Glutamatergic neuron (in vitro differentiated cells): ENCODE results near the gene TLE1. TPM values are rescaled to one million over a fixed set of nuclear protein-coding genes. Genes with fewer than 3 reads are reported as not detected.
"Not testable (repeated sequence)": the region's sequence is repeated elsewhere in the genome, so short reads cannot be mapped to it uniquely, and the experiment has no call there.

Experiments
- DNase-seq: peaks from one replicate; pipeline ENCODE4 v3.0.0; 2022
- H3K27ac Mint-ChIP-seq: one replicate; pipeline ENCODE4 v1.8.0; 2020; ENCODE audit warnings: mild to moderate bottlenecking, mixed read lengths, inconsistent platforms; ENCODE audit not compliant: unreplicated experiment
- H3K27me3 Mint-ChIP-seq: one replicate; pipeline ENCODE4 v1.8.0; 2020; ENCODE audit warnings: mild to moderate bottlenecking, moderate library complexity, mixed read lengths, inconsistent platforms; ENCODE audit not compliant: unreplicated experiment
- H3K36me3 Mint-ChIP-seq: one replicate; pipeline ENCODE4 v1.8.0; 2020; ENCODE audit warnings: mild to moderate bottlenecking, mixed read lengths, inconsistent platforms; ENCODE audit not compliant: unreplicated experiment
- H3K4me1 Mint-ChIP-seq: one replicate; pipeline ENCODE4 v1.8.0; 2020; ENCODE audit warnings: mild to moderate bottlenecking, low read depth, mixed read lengths, inconsistent platforms; ENCODE audit not compliant: unreplicated experiment
- H3K4me3 Mint-ChIP-seq: one replicate; pipeline ENCODE4 v1.8.0; 2020; ENCODE audit warnings: mild to moderate bottlenecking, mixed read lengths, inconsistent platforms; ENCODE audit not compliant: unreplicated experiment
- H3K9me3 Mint-ChIP-seq: one replicate; pipeline ENCODE4 v1.8.0; 2020; ENCODE audit warnings: mild to moderate bottlenecking, moderate library complexity, mixed read lengths, inconsistent platforms; ENCODE audit not compliant: unreplicated experiment
- long read RNA-seq: library from polyadenylated mRNA; unstranded; transcript quantifications from one replicate; pipeline ENCODE4 v2.0.0, GENCODE V29; 2020; ENCODE audit not compliant: unreplicated experiment
- total RNA-seq: library from RNA; stranded (reverse); fragmentation: NEBNext Ultra II Directional; extraction: Animal tissue kit (Norgen Biotek cat#: 25700); gene quantifications from one replicate; pipeline ENCODE4 v1.2.1, GENCODE V29; 2021; ENCODE audit not compliant: unreplicated experiment
- TF ChIP-seq, protein P1 (sequence below): fragments of 200-600 bp; sonication (generic); IDR thresholded peaks from one replicate; pipeline ENCODE4 v1.5.0; 2021; ENCODE audit not compliant: partially characterized antibody, unreplicated experiment

The TLE1 gene
- total RNA-seq, result 345 TPM
- long read RNA-seq, transcript TLE1-201 (6 exons, 1,115 nt), result major isoform, 11 of 188 reads
- long read RNA-seq, partial matches to known transcripts, result 94 of 188 reads
- long read RNA-seq, other reads (novel, unspliced or antisense), result 83 of 188 reads

DNA sequence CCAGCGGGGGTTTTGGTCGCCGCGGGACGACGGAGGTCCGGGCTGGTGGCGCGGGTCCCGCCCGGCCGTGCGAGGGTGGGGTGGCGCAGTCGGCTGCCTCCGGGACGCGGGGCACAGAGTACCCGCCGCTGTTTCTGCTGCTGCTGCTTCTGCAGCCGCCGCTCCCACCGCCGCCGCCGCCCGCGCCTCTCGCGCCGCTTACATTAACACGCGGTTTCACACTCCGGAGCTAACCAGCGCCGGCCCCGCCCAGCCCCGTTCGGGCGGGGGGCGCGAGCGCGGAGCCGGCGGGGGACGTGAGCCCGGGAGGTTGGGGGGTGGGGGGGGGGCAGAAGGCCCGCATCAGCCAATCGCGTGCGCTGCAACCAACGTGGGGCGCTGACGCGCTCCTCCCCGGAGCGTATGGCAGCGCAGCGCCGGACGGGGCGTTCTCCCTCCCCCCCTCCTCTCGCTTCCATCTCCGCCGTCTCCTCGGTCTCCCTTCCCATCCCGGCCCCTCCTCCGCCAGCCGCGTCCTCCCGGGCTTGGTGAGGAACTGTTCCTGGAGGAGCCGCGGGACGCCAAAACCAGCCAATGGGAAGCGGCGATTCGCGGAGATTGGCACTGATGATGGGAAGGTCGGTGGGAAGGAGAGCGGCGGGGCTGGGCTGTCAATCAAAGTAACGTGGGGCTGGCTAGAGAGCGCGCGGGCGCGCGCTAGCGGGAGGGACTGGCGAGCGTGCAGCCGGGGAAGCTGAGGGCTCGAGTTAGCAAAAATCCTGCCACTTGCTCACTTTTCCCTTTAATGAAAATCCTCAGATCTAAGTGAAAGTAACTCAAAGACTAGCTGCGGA is at the start of gene TLE1:
Gene TLE1, minus strand, starts transcription at position 205 of the 833 bp plus-strand sequence. CDS start 1,307 bp downstream, outside the sequence.
- peak; percentile 100 for DNase-seq
- TF ChIP-seq, protein P1, sequence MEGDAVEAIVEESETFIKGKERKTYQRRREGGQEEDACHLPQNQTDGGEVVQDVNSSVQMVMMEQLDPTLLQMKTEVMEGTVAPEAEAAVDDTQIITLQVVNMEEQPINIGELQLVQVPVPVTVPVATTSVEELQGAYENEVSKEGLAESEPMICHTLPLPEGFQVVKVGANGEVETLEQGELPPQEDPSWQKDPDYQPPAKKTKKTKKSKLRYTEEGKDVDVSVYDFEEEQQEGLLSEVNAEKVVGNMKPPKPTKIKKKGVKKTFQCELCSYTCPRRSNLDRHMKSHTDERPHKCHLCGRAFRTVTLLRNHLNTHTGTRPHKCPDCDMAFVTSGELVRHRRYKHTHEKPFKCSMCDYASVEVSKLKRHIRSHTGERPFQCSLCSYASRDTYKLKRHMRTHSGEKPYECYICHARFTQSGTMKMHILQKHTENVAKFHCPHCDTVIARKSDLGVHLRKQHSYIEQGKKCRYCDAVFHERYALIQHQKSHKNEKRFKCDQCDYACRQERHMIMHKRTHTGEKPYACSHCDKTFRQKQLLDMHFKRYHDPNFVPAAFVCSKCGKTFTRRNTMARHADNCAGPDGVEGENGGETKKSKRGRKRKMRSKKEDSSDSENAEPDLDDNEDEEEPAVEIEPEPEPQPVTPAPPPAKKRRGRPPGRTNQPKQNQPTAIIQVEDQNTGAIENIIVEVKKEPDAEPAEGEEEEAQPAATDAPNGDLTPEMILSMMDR, result no peak
- Mint-ChIP-seq H3K36me3 (no peaks in the 10 kb centered on the region), H3K27ac (peak within 1 kb of the TSS; percentile 99), H3K9me3 (peaks cover 15% of the 10 kb centered on the region), H3K4me1 (peaks cover 20% of the 10 kb centered on the region), H3K4me3 (peak within 1 kb of the TSS; percentile 99), H3K27me3 (peaks cover 17% of the 10 kb centered on the region)

DNA sequence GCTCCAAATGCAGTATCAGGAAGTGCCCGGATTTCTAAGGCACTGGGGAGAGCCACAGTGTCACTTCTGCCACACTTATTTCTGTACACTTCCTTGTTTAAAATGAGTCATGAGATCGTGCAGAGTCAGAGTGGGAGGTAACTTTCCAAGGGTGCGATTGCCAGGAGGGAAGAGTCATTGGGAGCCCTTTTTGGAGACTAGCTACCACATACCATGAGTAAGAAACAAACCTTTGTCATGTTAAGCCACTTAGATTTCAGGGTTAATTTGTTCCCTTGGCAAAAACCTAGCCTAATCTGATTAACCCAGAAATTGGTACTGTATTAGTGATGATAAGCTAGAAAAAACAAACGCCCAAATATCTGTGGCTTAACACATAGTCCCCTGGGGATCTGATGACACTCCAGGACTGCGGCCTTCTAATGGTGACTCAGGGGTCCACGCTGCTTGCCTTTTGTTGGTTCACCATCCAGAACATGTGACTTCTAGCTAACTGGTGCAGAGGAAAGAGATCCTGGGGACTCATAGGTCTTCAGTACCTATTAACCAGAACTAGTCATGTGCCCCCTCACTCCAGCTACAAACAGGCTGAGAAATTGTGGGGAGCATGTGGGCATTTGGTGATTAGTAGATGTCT is 48.6 kb upstream of the TLE1 start:
- Mint-ChIP-seq H3K27ac (no peak overlapping the region), H3K4me1 (no peaks in the 10 kb centered on the region), H3K36me3 (no peaks in the 10 kb centered on the region), H3K9me3 (peaks cover 2% of the 10 kb centered on the region), H3K27me3 (no peaks in the 10 kb centered on the region), H3K4me3 (no peak overlapping the region)
- TF ChIP-seq, protein P1, result no peak
- no peak for DNase-seq

DNA sequence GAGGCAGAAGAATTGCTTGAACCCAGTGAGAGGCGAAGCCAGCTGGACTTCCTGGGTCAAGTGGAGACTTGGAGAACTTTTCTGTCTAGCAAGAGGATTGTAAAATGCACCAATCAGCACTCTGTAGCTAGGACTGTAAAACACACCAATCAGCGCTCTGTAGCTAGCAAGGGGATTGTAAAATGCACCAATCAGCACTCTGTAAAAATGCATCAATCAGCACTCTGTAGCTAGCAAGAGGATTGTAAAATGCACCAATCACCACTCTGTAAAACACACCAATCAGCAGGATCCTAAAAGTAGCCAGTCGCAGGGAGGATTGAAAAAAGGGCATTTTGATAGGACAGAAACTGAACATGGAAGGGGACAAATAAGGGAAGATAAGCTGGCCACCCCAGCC is 41.2 kb upstream of the TLE1 start:
- H3K4me3 Mint-ChIP-seq, H3K4me1 Mint-ChIP-seq, H3K36me3 Mint-ChIP-seq, H3K27ac Mint-ChIP-seq, H3K9me3 Mint-ChIP-seq, H3K27me3 Mint-ChIP-seq, DNase-seq: not testable (repeated sequence)

DNA sequence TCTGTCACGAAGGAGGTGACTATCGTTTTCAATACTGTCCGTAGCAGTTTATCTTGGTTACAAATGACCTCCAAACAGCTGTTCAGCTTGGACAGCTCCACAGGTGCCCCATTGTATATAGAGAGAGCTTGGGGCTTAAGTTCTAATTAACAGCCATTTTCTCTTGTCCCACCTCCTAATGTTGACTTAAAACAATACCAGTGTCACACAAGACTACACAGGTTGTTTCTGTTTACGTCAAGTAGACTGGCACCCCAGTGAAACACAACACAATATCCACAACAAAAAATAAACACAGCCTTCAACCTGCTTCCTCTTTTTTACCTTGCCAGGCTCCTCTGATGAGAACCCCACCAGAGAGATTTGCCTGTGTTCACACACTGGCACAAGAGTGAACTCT is 39.8 kb upstream of the TLE1 start:
- Mint-ChIP-seq H3K27ac (no peak overlapping the region), H3K4me3 (no peak overlapping the region), H3K9me3 (peaks cover 2% of the 10 kb centered on the region), H3K36me3 (no peaks in the 10 kb centered on the region), H3K27me3 (no peaks in the 10 kb centered on the region), H3K4me1 (no peaks in the 10 kb centered on the region)
- TF ChIP-seq, protein P1, result no peak
- DNase-seq, result no peak

DNA sequence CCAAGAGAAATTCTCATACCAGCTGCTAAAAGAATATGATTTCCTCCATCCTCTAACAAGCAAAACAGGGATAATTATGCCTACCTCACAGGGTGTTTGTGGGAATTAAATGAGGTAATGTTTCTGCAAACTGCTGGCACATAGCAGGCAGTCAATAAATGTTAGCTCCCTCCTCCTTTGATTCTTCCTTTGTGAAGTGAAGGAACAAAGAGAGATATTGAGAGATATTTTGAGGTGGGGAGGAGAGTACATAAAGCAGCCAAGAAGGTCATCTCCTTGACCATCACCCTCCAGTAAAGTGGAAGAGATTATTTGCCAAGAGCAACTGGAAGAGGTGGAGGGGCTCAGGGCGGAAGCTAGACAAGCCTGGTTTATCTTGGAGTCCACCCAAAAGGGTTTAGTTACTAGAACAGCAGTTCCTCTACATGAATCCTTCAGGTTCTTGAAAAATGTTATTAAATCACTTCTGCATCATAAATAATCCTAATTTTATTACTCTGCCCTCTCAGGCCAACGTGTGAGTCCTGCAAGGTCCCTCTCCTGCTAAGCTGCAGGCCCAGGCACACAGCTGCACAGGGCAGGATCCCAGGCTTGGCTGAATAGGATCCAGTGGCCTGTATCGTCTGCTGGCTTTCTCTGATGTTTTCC is 35.0 kb upstream of the TLE1 start:
- Mint-ChIP-seq H3K36me3 (no peaks in the 10 kb centered on the region), H3K4me3 (no peak overlapping the region), H3K27ac (peak overlapping the region; percentile 17), H3K27me3 (no peaks in the 10 kb centered on the region), H3K4me1 (no peaks in the 10 kb centered on the region), H3K9me3 (no peaks in the 10 kb centered on the region)
- TF ChIP-seq, protein P1, result no peak
- DNase-seq, result no peak
